ENCODE results near the gene DNAAF5. TPM values are rescaled to one million over a fixed set of nuclear protein-coding genes. Genes with fewer than 3 reads are reported as not detected.

The DNAAF5 gene
- total and polyA plus RNA-seq, 2 of the 4 experiments (the other 2 are of a cell fraction), result 12.4 to 32.6 TPM

- Histone ChIP-seq H2BK20ac (ENCODE audit: low read depth, low read length) (no peak overlapping the region), H3K9me1 (ENCODE audit: insufficient read depth, low read length) (peaks cover 11% of the 10 kb centered on the region; the same call in 1 of the 2 replicates), H2BK5ac (ENCODE audit: low read depth, low read length, poor library complexity, severe bottlenecking) (no peak overlapping the region), H3K36me3 (ENCODE audit: control insufficient read depth, insufficient read depth, low read length) (peaks cover 18% of the 10 kb centered on the region), H4K5ac (ENCODE audit: low read depth, low read length) (no peak overlapping the region), H2BK15ac (ENCODE audit: low read depth, low read length) (no peak overlapping the region), H3K4ac (ENCODE audit: low read depth, low read length) (no peak overlapping the region), H4K91ac (ENCODE audit: insufficient read depth, low read depth, low read length) (no peak overlapping the region), H3K79me1 (ENCODE audit: low read depth in 1 of 2, low read length in 2 of 2) (peaks cover 14 to 45% of the 10 kb centered on the region in 2 experiments; a peak in 3 of 4 replicates), H3K4me1 (ENCODE audit: control insufficient read depth, insufficient read depth, low read length) (no peaks in the 10 kb centered on the region), H3K23ac (ENCODE audit: low read depth, low read length) (no peak overlapping the region), H3K4me2 (ENCODE audit: low read depth, low read length) (no peak overlapping the region), H2AFZ (replicated peaks; ENCODE audit: low read length, poor library complexity) (no peak overlapping the region), H3K4me3 (ENCODE audit: insufficient read depth, low read depth, low read length) (no peak overlapping the region), H4K20me1 (ENCODE audit: insufficient read depth, low read length) (peaks cover 6% of the 10 kb centered on the region), H3K14ac (replicated peaks; ENCODE audit: low read depth, low read length) (no peak overlapping the region), H3K56ac (ENCODE audit: extremely low read depth, insufficient read depth, low read length) (no peak overlapping the region), H4K8ac (ENCODE audit: low read depth in 2 of 2, low read length in 2 of 2) (no peak overlapping the region), H3K27me3 (ENCODE audit: control insufficient read depth, insufficient read depth, low read length) (no peaks in the 10 kb centered on the region), H3K9me3 (ENCODE audit: control insufficient read depth, insufficient read depth, low read length) (no peaks in the 10 kb centered on the region), H3K9ac (ENCODE audit: low read depth, low read length) (no peak overlapping the region), H3K18ac (ENCODE audit: low read depth, low read length) (no peak overlapping the region), H2AK9ac (replicated peaks; ENCODE audit: low read depth, low read length, poor library complexity) (no peak overlapping the region), H2AK5ac (ENCODE audit: low read depth, low read length) (no peak overlapping the region), H2BK120ac (ENCODE audit: low read depth, low read length) (no peak overlapping the region), H3K27ac (ENCODE audit: insufficient read depth, low read length) (no peak overlapping the region)
- no CpG with 5 or more reads among the region's 12 CpGs for WGBS, 2 experiments (ENCODE audit: extremely low coverage in 2 of 2, insufficient read length in 1 of 2)
- dilution Hi-C loops (cut with HindIII; ENCODE audit: low sequenced_read_pairs, unreplicated experiment), result no loop called here
- ChIA-PET CTCF (interaction anchor here (0.6 kb wide), 1 partner anchor 427 kb away, joined by 6 read pairs; no protein-coding TSS in a partner anchor), POLR2A (ENCODE audit: unreplicated experiment) (no interaction called here)
- no peak for DNase-seq
- no peak for TF ChIP-seq RFX5 (IDR thresholded peaks at IDR 0.05; ENCODE audit: low read depth, low read length)
- TF ChIP-seq RCOR1 (IDR thresholded peaks at IDR 0.05; ENCODE audit: insufficient replicate concordance, low read length), result no peak
- no peak for TF ChIP-seq RAD21 (IDR thresholded peaks at IDR 0.05; ENCODE audit: low read length)
- no peak for TF ChIP-seq FOS (IDR thresholded peaks at IDR 0.05; ENCODE audit: low read depth, low read length)
- no peak for TF ChIP-seq MXI1 (IDR thresholded peaks at IDR 0.05; ENCODE audit: borderline replicate concordance, low read depth, low read length)
- TF ChIP-seq ELK1 (IDR thresholded peaks at IDR 0.05; ENCODE audit: borderline replicate concordance, low read depth, low read length), result no peak
- TF ChIP-seq CTCF (conservative IDR thresholded peaks at IDR 0.05; ENCODE audit: low read depth, low read length), result no peak
- TF ChIP-seq NFE2L2 (IDR thresholded peaks at IDR 0.05; ENCODE audit: low read depth, low read length), result no peak
- TF ChIP-seq MAFK (IDR thresholded peaks at IDR 0.05; ENCODE audit: low read depth, low read length), result no peak
- TF ChIP-seq MAZ (IDR thresholded peaks at IDR 0.05; ENCODE audit: borderline replicate concordance, low read depth, low read length), result no peak
- no peak for TF ChIP-seq USF2 (IDR thresholded peaks at IDR 0.05; ENCODE audit: low read depth, low read length)
- TF ChIP-seq CEBPB (IDR thresholded peaks at IDR 0.05; ENCODE audit: low read depth, low read length), result no peak
- TF ChIP-seq POLR2A (IDR thresholded peaks at IDR 0.05; ENCODE audit: low read depth, low read length), result no peak
- ATAC-seq (ENCODE audit: low read depth), result no peak
- in situ Hi-C loops (cut with MboI; ENCODE audit: low sequenced_read_pairs), result no loop called here
- no TSS peak for BruUV-seq (replicated peaks)
- intact Hi-C loops (cut with micrococcal nuclease), result no loop called here
These were observed 20.7 kb downstream of the DNAAF5 start for GRCh38 chr7:747186-747585.
